DND-41 (cell line): ENCODE results near the gene LIN7C.

ENCODE experiments used
- EZH2 ChIP-seq: IDR thresholded peaks from 3 replicates; pipeline ENCODE4 v1.6.1; 2012; ENCODE audit warnings: borderline replicate concordance, low read depth, mild to moderate bottlenecking, moderate library complexity, low read length, inconsistent platforms; ENCODE audit not compliant: severe bottlenecking
- TF ChIP-seq, protein P1 (sequence below): IDR thresholded peaks from 2 replicates; pipeline ENCODE4 v1.5.1; 2012; ENCODE audit warnings: borderline replicate concordance, low read length, moderate library complexity, mild to moderate bottlenecking; ENCODE audit not compliant: poor library complexity, severe bottlenecking; ENCODE audit errors: extremely low read depth

GRCh38 chr11:27506200-27507182 is at the start of gene LIN7C:
- TF ChIP-seq, protein P1, sequence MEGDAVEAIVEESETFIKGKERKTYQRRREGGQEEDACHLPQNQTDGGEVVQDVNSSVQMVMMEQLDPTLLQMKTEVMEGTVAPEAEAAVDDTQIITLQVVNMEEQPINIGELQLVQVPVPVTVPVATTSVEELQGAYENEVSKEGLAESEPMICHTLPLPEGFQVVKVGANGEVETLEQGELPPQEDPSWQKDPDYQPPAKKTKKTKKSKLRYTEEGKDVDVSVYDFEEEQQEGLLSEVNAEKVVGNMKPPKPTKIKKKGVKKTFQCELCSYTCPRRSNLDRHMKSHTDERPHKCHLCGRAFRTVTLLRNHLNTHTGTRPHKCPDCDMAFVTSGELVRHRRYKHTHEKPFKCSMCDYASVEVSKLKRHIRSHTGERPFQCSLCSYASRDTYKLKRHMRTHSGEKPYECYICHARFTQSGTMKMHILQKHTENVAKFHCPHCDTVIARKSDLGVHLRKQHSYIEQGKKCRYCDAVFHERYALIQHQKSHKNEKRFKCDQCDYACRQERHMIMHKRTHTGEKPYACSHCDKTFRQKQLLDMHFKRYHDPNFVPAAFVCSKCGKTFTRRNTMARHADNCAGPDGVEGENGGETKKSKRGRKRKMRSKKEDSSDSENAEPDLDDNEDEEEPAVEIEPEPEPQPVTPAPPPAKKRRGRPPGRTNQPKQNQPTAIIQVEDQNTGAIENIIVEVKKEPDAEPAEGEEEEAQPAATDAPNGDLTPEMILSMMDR = peak; percentile 17
- no peak for TF ChIP-seq EZH2
